ENCODE data around the gene MYO5A. TPM values are rescaled to one million over a fixed set of nuclear protein-coding genes. Genes with fewer than 3 reads are reported as not detected.

The MYO5A gene
- total and polyA plus RNA-seq, 2 donors (not counting 1 experiment from before 2014, with no cell fraction given) = 12.2 to 44.4 TPM

GRCh38 chr15:52464040-52464439, 64.6 kb downstream of the MYO5A start:
- 97% methylated on average over 3 of the region's 3 CpGs for WGBS (ENCODE audit: insufficient coverage)
- Histone ChIP-seq H2AFZ (ENCODE audit: insufficient read depth, low read depth, low read length, poor library complexity, severe bottlenecking) (no peak overlapping the region), H3K27ac (ENCODE audit: low read length in 2 of 2) (peak overlapping the region; percentile 40 to 65), H3K36me3 (replicated peaks in 1 of 2; ENCODE audit: control extremely low read depth in 1 of 2, control insufficient read depth in 1 of 2, extremely low read depth in 1 of 2, insufficient read depth in 2 of 2, low read length in 1 of 2) (no peaks in the 10 kb centered on the region), H3K9ac (ENCODE audit: low read length) (no peak overlapping the region), H3K4me3 (ENCODE audit: control extremely low read depth in 1 of 5, extremely low read depth in 1 of 5, insufficient read depth in 1 of 5, low read depth in 2 of 5, low read length in 4 of 5) (no peak overlapping the region), H3K4me2 (replicated peaks; ENCODE audit: low read depth, low read length, poor library complexity, severe bottlenecking) (peak overlapping the region; percentile 28), H3K9me3 (ENCODE audit: control extremely low read depth in 1 of 3, control insufficient read depth in 2 of 3, insufficient read depth in 1 of 3, low read length in 2 of 3) (peaks cover 0 to 10% (median 5%) of the 10 kb centered on the region in 3 donors), H3K4me1 (ENCODE audit: control insufficient read depth in 2 of 2, insufficient read depth in 2 of 2, low read length in 2 of 2) (peaks cover 34 to 37% of the 10 kb centered on the region in 2 donors), H3K79me2 (ENCODE audit: control insufficient read depth, insufficient read depth, low read length) (peaks cover 72% of the 10 kb centered on the region), H4K20me1 (ENCODE audit: control insufficient read depth, insufficient read depth, low read length, poor library complexity, severe bottlenecking) (no peaks in the 10 kb centered on the region), H3K27me3 (replicated peaks in 1 of 4; ENCODE audit: control extremely low read depth in 1 of 4, control insufficient read depth in 3 of 4, insufficient read depth in 4 of 4, low read length in 3 of 4) (no peaks in the 10 kb centered on the region)
- H3K4me1 Mint-ChIP-seq = peaks cover 45% of the 10 kb centered on the region
- TF ChIP-seq EZH2 (IDR thresholded peaks at IDR 0.05; ENCODE audit: borderline replicate concordance, insufficient read depth, low read depth, low read length, poor library complexity, severe bottlenecking) (no peak), CTCF (IDR thresholded peaks at IDR 0.05) (no peak)
- DNase-seq = no peak
- ChIA-PET POLR2A (no interaction called here), CTCF (interaction anchor here (0.9 to 1.6 kb wide), 6 partner anchors 96 to 230 kb away, joined by 3 to 11 read pairs (median 3); no protein-coding TSS in a partner anchor)
- ATAC-seq (ENCODE audit: low read depth) = no peak
- peaks cover 8% of the 10 kb centered on the region for H3K9me3 Mint-ChIP-seq (ENCODE audit: insufficient read depth)
- intact Hi-C loops (cut with micrococcal nuclease) = no loop called here
- no peaks in the 10 kb centered on the region for H3K27me3 Mint-ChIP-seq
- H3K27ac Mint-ChIP-seq = peak overlapping the region; percentile 85
- peak overlapping the region; percentile 56 for H3K4me3 Mint-ChIP-seq

GRCh38 chr15:52463638-52464037, 65.0 kb downstream of the MYO5A start:
- no peaks in the 10 kb centered on the region for H4K20me1 ChIP-seq (ENCODE audit: control insufficient read depth, insufficient read depth, low read length, poor library complexity, severe bottlenecking)
- H3K36me3 ChIP-seq (replicated peaks in 1 of 2; ENCODE audit: control extremely low read depth in 1 of 2, control insufficient read depth in 1 of 2, extremely low read depth in 1 of 2, insufficient read depth in 2 of 2, low read length in 1 of 2) = no peaks in the 10 kb centered on the region
- no peak overlapping the region for H3K4me3 Mint-ChIP-seq
- H3K9ac ChIP-seq (ENCODE audit: low read length) = no peak overlapping the region
- peaks cover 0 to 10% (median 5%) of the 10 kb centered on the region in 3 donors for H3K9me3 ChIP-seq (ENCODE audit: control extremely low read depth in 1 of 3, control insufficient read depth in 2 of 3, insufficient read depth in 1 of 3, low read length in 2 of 3)
- DNase-seq (peak; percentile 30), ATAC-seq (ENCODE audit: low read depth) (no peak)
- intact Hi-C loops (cut with micrococcal nuclease) = no loop called here
- H3K4me2 ChIP-seq (replicated peaks; ENCODE audit: low read depth, low read length, poor library complexity, severe bottlenecking) = no peak overlapping the region
- peak overlapping the region; percentile 85 for H3K27ac Mint-ChIP-seq
- H3K27me3 ChIP-seq (replicated peaks in 1 of 4; ENCODE audit: control extremely low read depth in 1 of 4, control insufficient read depth in 3 of 4, insufficient read depth in 4 of 4, low read length in 3 of 4) = no peaks in the 10 kb centered on the region
- peaks cover 45% of the 10 kb centered on the region for H3K4me1 Mint-ChIP-seq
- no peaks in the 10 kb centered on the region for H3K27me3 Mint-ChIP-seq
- CTCF ChIA-PET = interaction anchor here (0.7 to 1.6 kb wide), 8 partner anchors 19 to 230 kb away, joined by 3 to 11 read pairs (median 3); no protein-coding TSS in a partner anchor
- TF ChIP-seq CTCF (IDR thresholded peaks at IDR 0.05) = peak; percentile 12
- no peak for TF ChIP-seq EZH2 (IDR thresholded peaks at IDR 0.05; ENCODE audit: borderline replicate concordance, insufficient read depth, low read depth, low read length, poor library complexity, severe bottlenecking)
- peaks cover 34 to 37% of the 10 kb centered on the region in 2 donors for H3K4me1 ChIP-seq (ENCODE audit: control insufficient read depth in 2 of 2, insufficient read depth in 2 of 2, low read length in 2 of 2)
- peaks cover 75% of the 10 kb centered on the region for H3K79me2 ChIP-seq (ENCODE audit: control insufficient read depth, insufficient read depth, low read length)
- H3K4me3 ChIP-seq (ENCODE audit: control extremely low read depth in 1 of 5, extremely low read depth in 1 of 5, insufficient read depth in 1 of 5, low read depth in 2 of 5, low read length in 4 of 5) = no peak overlapping the region
- peak overlapping the region; percentile 40 to 65 for H3K27ac ChIP-seq (ENCODE audit: low read length in 2 of 2)
- no peak overlapping the region for H2AFZ ChIP-seq (ENCODE audit: insufficient read depth, low read depth, low read length, poor library complexity, severe bottlenecking)
- H3K9me3 Mint-ChIP-seq (ENCODE audit: insufficient read depth) = peaks cover 8% of the 10 kb centered on the region
- POLR2A ChIA-PET = no interaction called here

Data from B cell (primary cell).